ENCODE results near the gene ASB9. TPM values are rescaled to one million over a fixed set of nuclear protein-coding genes. Genes with fewer than 3 reads are reported as not detected.

The ASB9 gene
- total RNA-seq, 1 experiment from 2014 or later, result 0.68 TPM

DNA sequence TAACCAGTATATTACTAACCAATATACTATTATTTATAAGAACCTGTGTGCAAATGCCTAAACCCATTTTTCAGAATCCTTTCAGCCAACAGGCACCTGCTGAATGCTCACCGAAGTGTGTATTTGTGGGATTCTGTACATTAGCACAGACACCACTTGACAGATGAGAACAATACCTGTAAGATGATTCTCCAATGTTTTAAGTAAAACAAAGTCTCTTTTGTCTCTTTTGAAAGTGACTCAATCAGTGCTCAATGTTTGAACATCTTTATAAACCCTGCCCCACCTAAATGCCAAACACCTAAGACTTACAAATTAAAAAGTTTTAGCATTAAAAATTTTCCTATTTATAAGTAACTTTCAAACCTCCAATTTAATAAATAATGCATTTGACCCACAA, 763 bp downstream of the ASB9 start:
- peaks cover 30% of the 10 kb centered on the region for H3K27me3 Mint-ChIP-seq (ENCODE audit: insufficient read depth, unreplicated experiment)
- no TSS peak for BruUV-seq (replicated peaks)

DNA sequence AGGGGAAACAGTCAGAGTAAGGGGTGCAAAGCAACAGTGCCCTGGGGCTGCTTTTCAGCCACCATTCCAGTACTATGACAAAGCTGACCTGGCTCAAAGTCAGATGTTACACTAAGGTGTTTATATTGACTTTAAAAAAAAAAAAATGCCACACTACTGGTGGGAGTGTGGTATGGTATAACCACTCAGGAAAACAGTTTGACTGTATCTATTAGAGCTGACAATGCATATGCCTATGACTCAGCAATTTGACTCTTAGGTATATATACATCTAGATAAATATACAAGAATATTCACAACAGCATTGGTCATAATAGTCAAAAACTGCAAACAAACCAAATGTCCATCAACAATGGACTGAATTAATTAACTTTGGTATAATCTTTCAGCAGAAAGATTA, 15.0 kb downstream of the ASB9 start:
- TF ChIP-seq, protein P1, sequence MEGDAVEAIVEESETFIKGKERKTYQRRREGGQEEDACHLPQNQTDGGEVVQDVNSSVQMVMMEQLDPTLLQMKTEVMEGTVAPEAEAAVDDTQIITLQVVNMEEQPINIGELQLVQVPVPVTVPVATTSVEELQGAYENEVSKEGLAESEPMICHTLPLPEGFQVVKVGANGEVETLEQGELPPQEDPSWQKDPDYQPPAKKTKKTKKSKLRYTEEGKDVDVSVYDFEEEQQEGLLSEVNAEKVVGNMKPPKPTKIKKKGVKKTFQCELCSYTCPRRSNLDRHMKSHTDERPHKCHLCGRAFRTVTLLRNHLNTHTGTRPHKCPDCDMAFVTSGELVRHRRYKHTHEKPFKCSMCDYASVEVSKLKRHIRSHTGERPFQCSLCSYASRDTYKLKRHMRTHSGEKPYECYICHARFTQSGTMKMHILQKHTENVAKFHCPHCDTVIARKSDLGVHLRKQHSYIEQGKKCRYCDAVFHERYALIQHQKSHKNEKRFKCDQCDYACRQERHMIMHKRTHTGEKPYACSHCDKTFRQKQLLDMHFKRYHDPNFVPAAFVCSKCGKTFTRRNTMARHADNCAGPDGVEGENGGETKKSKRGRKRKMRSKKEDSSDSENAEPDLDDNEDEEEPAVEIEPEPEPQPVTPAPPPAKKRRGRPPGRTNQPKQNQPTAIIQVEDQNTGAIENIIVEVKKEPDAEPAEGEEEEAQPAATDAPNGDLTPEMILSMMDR (IDR thresholded peaks at IDR 0.05; ENCODE audit: unreplicated experiment), result no peak
- H3K27me3 Mint-ChIP-seq (ENCODE audit: insufficient read depth, unreplicated experiment), result peaks cover 19% of the 10 kb centered on the region
- ChIA-PET POLR2A (no interaction called here), CTCF (no interaction called here)
- no peak overlapping the region for H3K4me3 Mint-ChIP-seq (ENCODE audit: unreplicated experiment)
- H3K27ac Mint-ChIP-seq (ENCODE audit: low read depth, unreplicated experiment), result no peak overlapping the region
- H3K4me1 Mint-ChIP-seq (ENCODE audit: insufficient read depth, unreplicated experiment), result no peaks in the 10 kb centered on the region
- no peak for DNase-seq (ENCODE audit: unreplicated experiment)
- BruUV-seq (replicated peaks), result no TSS peak
- H3K36me3 Mint-ChIP-seq (ENCODE audit: insufficient read depth, unreplicated experiment), result no peaks in the 10 kb centered on the region
- no peaks in the 10 kb centered on the region for H3K9me3 Mint-ChIP-seq (ENCODE audit: unreplicated experiment)
- intact Hi-C loops (cut with micrococcal nuclease), result no loop called here

More for the DNA sequence above, 763 bp downstream of the ASB9 start:
- Mint-ChIP-seq H3K4me3 (ENCODE audit: unreplicated experiment) (peak overlapping the region; percentile 63), H3K9me3 (ENCODE audit: unreplicated experiment) (no peaks in the 10 kb centered on the region), H3K27ac (ENCODE audit: low read depth, unreplicated experiment) (peak overlapping the region; percentile 66), H3K4me1 (ENCODE audit: insufficient read depth, unreplicated experiment) (peaks cover 6% of the 10 kb centered on the region), H3K36me3 (ENCODE audit: insufficient read depth, unreplicated experiment) (no peaks in the 10 kb centered on the region)
- ChIA-PET POLR2A (interaction anchor here (1.7 kb wide), 1 partner anchor 1534 kb away, joined by 5 read pairs; the partner anchor contains the start of genes OFD1 and TRAPPC2), CTCF (interaction anchor here (0.6 to 0.7 kb wide), 2 partner anchors 199 to 344 kb away, joined by 3 read pairs; no protein-coding TSS in a partner anchor)
- TF ChIP-seq, protein P1 (IDR thresholded peaks at IDR 0.05; ENCODE audit: unreplicated experiment), result no peak
- no peak for DNase-seq (ENCODE audit: unreplicated experiment)
- intact Hi-C loops (cut with micrococcal nuclease), result no loop called here

DNA sequence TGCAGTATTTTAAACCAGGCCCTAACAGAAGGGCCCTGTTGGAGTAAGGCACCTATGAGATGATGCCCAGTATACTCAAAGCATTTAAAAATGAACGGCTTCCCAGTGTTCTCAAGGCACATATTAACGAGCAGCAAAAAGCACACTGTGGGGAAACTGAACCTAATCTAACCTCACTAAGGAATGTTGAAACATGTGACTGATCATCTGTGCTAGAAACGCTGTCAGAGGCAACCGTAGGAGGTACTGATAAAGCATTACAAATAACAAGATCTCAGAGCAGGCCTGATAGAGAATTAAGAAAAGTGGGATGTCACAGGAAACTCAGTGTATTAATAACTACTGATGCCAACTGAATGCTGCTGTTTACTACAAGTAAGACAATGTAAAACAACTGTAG, 24.0 kb downstream of the ASB9 start:
- Mint-ChIP-seq H3K4me3 (ENCODE audit: unreplicated experiment) (no peak overlapping the region), H3K4me1 (ENCODE audit: insufficient read depth, unreplicated experiment) (no peaks in the 10 kb centered on the region), H3K27ac (ENCODE audit: low read depth, unreplicated experiment) (no peak overlapping the region), H3K27me3 (ENCODE audit: insufficient read depth, unreplicated experiment) (no peaks in the 10 kb centered on the region), H3K36me3 (ENCODE audit: insufficient read depth, unreplicated experiment) (no peaks in the 10 kb centered on the region), H3K9me3 (ENCODE audit: unreplicated experiment) (no peaks in the 10 kb centered on the region)
- no peak for DNase-seq (ENCODE audit: unreplicated experiment)
- BruUV-seq (replicated peaks), result no TSS peak
- ChIA-PET POLR2A (no interaction called here), CTCF (interaction anchor here (0.8 kb wide), 1 partner anchor 82 kb away, joined by 3 read pairs; no protein-coding TSS in a partner anchor)
- TF ChIP-seq, protein P1 (IDR thresholded peaks at IDR 0.05; ENCODE audit: unreplicated experiment), result no peak
- intact Hi-C loops (cut with micrococcal nuclease), result no loop called here

DNA sequence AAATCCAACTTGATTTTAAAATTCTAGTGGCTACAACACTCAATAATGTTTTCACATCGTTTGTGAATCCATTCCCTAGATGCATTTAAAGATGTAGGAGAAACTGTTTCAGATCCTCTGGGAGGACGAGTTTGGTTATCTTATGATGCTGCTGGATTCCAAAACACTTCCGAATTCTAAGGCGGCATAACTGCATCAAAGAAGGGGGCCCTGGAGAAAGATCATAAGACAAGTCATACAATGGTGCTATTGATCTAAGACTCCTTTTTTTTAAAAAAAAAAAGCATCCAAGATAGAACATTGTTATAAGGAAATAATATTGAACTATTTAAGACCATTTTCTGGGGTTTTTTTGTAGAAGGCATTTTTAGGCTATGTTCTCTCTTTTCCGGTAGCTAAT, 25.5 kb downstream of the ASB9 start:
- Mint-ChIP-seq H3K36me3 (ENCODE audit: insufficient read depth, unreplicated experiment) (no peaks in the 10 kb centered on the region), H3K4me1 (ENCODE audit: insufficient read depth, unreplicated experiment) (no peaks in the 10 kb centered on the region), H3K4me3 (ENCODE audit: unreplicated experiment) (no peak overlapping the region), H3K9me3 (ENCODE audit: unreplicated experiment) (no peaks in the 10 kb centered on the region), H3K27ac (ENCODE audit: low read depth, unreplicated experiment) (no peak overlapping the region), H3K27me3 (ENCODE audit: insufficient read depth, unreplicated experiment) (no peaks in the 10 kb centered on the region)
- no TSS peak for BruUV-seq (replicated peaks)
- no peak for DNase-seq (ENCODE audit: unreplicated experiment)
- TF ChIP-seq, protein P1 (IDR thresholded peaks at IDR 0.05; ENCODE audit: unreplicated experiment), result no peak
- ChIA-PET POLR2A (no interaction called here), CTCF (interaction anchor here (0.5 to 2.3 kb wide), 14 partner anchors 8 to 1192 kb away, joined by 3 to 14 read pairs (median 4); no protein-coding TSS in a partner anchor)
- intact Hi-C loops (cut with micrococcal nuclease), result no loop called here

Data from MCF 10A (cell line).